DND-41 (cell line): Measurements from ENCODE around the gene KCNH8.
A peak's percentile ranks its signal among the peaks of the same experiment; 100 is the strongest.

ENCODE experiments used
- ATAC-seq: fragments of 200-7000 bp; cut with Tn5 transposase; 3 replicates; pipeline ENCODE4 v1.9.1; 2021; ENCODE audit warnings: low read depth; ENCODE audit not compliant: insufficient read depth
- DNase-seq: peaks from one replicate; pipeline ENCODE4 v3.0.0-alpha.2; 2020
- H2AFZ ChIP-seq: 2 replicates; pipeline ENCODE4 v1.6.0; 2012; ENCODE audit warnings: low read depth, low read length
- H3K27ac ChIP-seq: 2 replicates; pipeline ENCODE4 v1.5.1; 2012; ENCODE audit warnings: low read length, inconsistent platforms
- H3K27me3 ChIP-seq: fragments of 200-600 bp; sonication (generic); 2 replicates; pipeline ENCODE4 v1.6.0; 2012; ENCODE audit warnings: low read length, mild to moderate bottlenecking, inconsistent platforms; ENCODE audit not compliant: insufficient read depth, poor library complexity
- H3K36me3 ChIP-seq: 2 replicates; pipeline ENCODE4 v1.5.1; 2012; ENCODE audit warnings: low read length, inconsistent platforms; ENCODE audit not compliant: insufficient read depth
- H3K4me1 ChIP-seq: 2 replicates; pipeline ENCODE4 v1.5.1; 2012; ENCODE audit warnings: mild to moderate bottlenecking, low read length; ENCODE audit not compliant: insufficient read depth
- H3K4me2 ChIP-seq: 2 replicates; pipeline ENCODE4 v1.6.0; 2012; ENCODE audit warnings: mild to moderate bottlenecking, moderate library complexity, low read length, inconsistent platforms; ENCODE audit not compliant: insufficient read depth
- H3K4me3 ChIP-seq, 2 experiments: fragments of 200-600 bp in 1 of 2; shearing (Covaris generic) in 1 of 2; 2 replicates each; pipeline ENCODE4 v1.5.1; 2012 to 2016; ENCODE audit warnings: inconsistent platforms in 2 of 2, low read length in 2 of 2, mild to moderate bottlenecking in 2 of 2, low read depth in 1 of 2, moderate library complexity in 1 of 2
- H3K79me2 ChIP-seq: 2 replicates; pipeline ENCODE4 v1.6.0; 2012; ENCODE audit warnings: low read length, inconsistent platforms; ENCODE audit not compliant: insufficient read depth
- H3K9ac ChIP-seq: 2 replicates; pipeline ENCODE4 v1.6.0; 2012; ENCODE audit warnings: low read depth, mild to moderate bottlenecking, inconsistent platforms, low read length, moderate library complexity
- H3K9me3 ChIP-seq: 2 replicates; pipeline ENCODE4 v1.5.1; 2012; ENCODE audit warnings: low read length, moderate library complexity, mild to moderate bottlenecking, inconsistent platforms; ENCODE audit not compliant: insufficient read depth, severe bottlenecking
- H4K20me1 ChIP-seq: 2 replicates; pipeline ENCODE4 v1.6.0; 2012; ENCODE audit warnings: low read length; ENCODE audit not compliant: insufficient read depth
- EZH2 ChIP-seq: IDR thresholded peaks from 3 replicates; pipeline ENCODE4 v1.6.1; 2012; ENCODE audit warnings: borderline replicate concordance, low read depth, mild to moderate bottlenecking, moderate library complexity, low read length, inconsistent platforms; ENCODE audit not compliant: severe bottlenecking
- TF ChIP-seq, protein P1 (sequence below): IDR thresholded peaks from 2 replicates; pipeline ENCODE4 v1.5.1; 2012; ENCODE audit warnings: borderline replicate concordance, low read length, moderate library complexity, mild to moderate bottlenecking; ENCODE audit not compliant: poor library complexity, severe bottlenecking; ENCODE audit errors: extremely low read depth

Gene KCNH8

DNA sequence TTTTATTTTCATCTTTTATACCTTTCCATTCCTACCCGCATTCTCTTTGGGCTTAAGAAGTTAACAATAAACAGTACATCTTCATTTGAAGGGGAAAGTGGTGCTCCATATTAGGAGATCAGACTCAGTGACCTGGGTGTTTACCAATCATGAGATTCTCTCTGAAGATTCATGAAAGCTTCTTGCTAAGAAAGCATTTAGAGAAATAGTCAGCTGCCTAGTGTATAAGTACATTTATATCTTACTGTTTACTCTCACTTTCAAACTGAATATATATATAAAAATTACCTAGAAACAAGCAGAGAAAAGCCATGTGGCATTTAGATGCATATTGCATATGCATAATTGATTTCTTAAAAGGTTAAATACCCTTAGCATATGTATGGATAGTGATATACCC, 100.5 kb downstream of the KCNH8 start:
- Histone ChIP-seq H3K79me2 (no peaks in the 10 kb centered on the region), H3K4me2 (no peak overlapping the region), H3K4me1 (peaks cover 12% of the 10 kb centered on the region), H3K4me3 (no peak overlapping the region), H3K27ac (no peak overlapping the region), H4K20me1 (no peaks in the 10 kb centered on the region), H2AFZ (no peak overlapping the region), H3K36me3 (no peaks in the 10 kb centered on the region), H3K9ac (no peak overlapping the region), H3K9me3 (no peaks in the 10 kb centered on the region), H3K27me3 (no peaks in the 10 kb centered on the region)
- ATAC-seq (no peak), DNase-seq (no peak)
- TF ChIP-seq, protein P1, sequence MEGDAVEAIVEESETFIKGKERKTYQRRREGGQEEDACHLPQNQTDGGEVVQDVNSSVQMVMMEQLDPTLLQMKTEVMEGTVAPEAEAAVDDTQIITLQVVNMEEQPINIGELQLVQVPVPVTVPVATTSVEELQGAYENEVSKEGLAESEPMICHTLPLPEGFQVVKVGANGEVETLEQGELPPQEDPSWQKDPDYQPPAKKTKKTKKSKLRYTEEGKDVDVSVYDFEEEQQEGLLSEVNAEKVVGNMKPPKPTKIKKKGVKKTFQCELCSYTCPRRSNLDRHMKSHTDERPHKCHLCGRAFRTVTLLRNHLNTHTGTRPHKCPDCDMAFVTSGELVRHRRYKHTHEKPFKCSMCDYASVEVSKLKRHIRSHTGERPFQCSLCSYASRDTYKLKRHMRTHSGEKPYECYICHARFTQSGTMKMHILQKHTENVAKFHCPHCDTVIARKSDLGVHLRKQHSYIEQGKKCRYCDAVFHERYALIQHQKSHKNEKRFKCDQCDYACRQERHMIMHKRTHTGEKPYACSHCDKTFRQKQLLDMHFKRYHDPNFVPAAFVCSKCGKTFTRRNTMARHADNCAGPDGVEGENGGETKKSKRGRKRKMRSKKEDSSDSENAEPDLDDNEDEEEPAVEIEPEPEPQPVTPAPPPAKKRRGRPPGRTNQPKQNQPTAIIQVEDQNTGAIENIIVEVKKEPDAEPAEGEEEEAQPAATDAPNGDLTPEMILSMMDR, result no peak
- no peak for TF ChIP-seq EZH2

DNA sequence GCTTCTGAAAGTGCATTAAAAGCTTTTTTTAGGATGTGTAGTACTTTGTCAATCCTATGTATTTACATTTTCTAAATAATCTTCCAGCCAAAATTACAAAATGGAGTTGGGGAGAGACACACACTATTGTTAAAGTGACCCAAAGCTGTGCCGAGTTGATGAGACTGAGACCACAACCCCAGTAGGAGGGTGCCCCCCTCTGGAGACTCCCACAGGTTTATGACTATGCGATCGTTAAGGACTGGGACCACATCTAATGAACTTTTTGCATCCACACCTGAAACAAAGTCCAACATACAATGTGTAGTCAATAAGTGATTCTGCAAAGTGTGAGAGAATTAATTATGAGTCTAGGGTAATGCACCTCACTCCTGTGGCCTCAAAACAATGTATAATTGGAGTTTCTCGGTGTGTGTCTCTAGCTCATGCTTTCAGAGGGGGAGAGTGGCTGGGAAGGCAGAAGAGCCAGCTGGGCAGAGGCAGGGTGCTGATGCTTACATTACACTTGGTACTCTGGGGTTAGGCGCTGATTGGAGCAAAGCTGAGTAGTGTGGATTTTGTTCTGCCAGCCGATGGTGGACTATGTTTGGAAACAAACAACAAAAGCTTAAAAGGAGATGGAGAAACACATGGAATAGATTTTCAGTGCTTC, 102.8 kb downstream of the KCNH8 start:
- no peaks in the 10 kb centered on the region for H4K20me1 ChIP-seq
- H3K79me2 ChIP-seq, result no peaks in the 10 kb centered on the region
- H3K9ac ChIP-seq, result no peak overlapping the region
- H3K4me3 ChIP-seq, result no peak overlapping the region
- no peak overlapping the region for H3K27ac ChIP-seq
- H3K27me3 ChIP-seq, result no peaks in the 10 kb centered on the region
- no peak for DNase-seq
- no peaks in the 10 kb centered on the region for H3K36me3 ChIP-seq
- no peak for ATAC-seq
- H3K4me1 ChIP-seq, result peaks cover 28% of the 10 kb centered on the region
- peaks cover 3% of the 10 kb centered on the region for H3K9me3 ChIP-seq
- no peak overlapping the region for H3K4me2 ChIP-seq
- TF ChIP-seq, protein P1, result no peak
- no peak for TF ChIP-seq EZH2
- no peak overlapping the region for H2AFZ ChIP-seq

DNA sequence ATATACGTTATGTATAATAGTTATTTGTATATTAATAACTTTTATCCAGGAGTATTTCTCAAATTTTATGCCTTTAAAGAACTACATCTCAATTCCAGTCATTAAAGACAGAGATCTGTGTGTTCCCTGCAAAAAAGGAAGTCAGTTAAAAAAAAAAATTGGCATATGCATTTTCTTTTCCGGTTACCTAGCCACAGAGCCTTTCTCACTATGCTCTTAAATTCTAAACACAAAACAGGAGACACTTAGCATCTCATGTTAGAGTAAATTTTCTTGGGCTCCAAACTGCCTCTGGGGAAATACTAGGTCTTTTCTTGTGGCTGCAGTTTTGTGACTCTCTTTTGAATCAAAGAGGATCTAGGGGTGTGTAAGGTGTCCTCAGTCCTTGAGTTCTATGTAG, 105.9 kb downstream of the KCNH8 start:
- DNase-seq, result peak; percentile 32

More for the DNA sequence above, 105.9 kb downstream of the KCNH8 start:
- Histone ChIP-seq H3K27me3 (no peaks in the 10 kb centered on the region), H3K9me3 (peaks cover 3% of the 10 kb centered on the region), H3K4me3 (no peak overlapping the region), H3K9ac (peak overlapping the region; percentile 21; the same call in 1 of the 2 replicates), H4K20me1 (no peaks in the 10 kb centered on the region), H3K4me2 (0 out of 2 replicates have a peak overlapping the region, but pooled peaks have one; percentile 12), H2AFZ (no peak overlapping the region), H3K79me2 (no peaks in the 10 kb centered on the region), H3K4me1 (peaks cover 28% of the 10 kb centered on the region), H3K27ac (peak overlapping the region; percentile 73), H3K36me3 (no peaks in the 10 kb centered on the region)
- TF ChIP-seq, protein P1, result no peak
- no peak for TF ChIP-seq EZH2
- ATAC-seq, result peak; percentile 90
